Osteoblast (primary cell): ENCODE results near the gene CHRM2. TPM values are rescaled to one million over a fixed set of nuclear protein-coding genes. Genes with fewer than 3 reads are reported as not detected.

Experiments used
- DNase-seq: peaks from one replicate; pipeline ENCODE4 v3.0.0; 2011; ENCODE audit warnings: low spot score, mixed read lengths; ENCODE audit not compliant: insufficient read length; ENCODE audit errors: missing footprints
- H2AFZ ChIP-seq: 2 replicates; pipeline ENCODE4 v1.6.0; 2011; ENCODE audit warnings: mild to moderate bottlenecking, low read length
- H3K27ac ChIP-seq: 2 replicates; pipeline ENCODE4 v1.5.1; 2011; ENCODE audit warnings: mild to moderate bottlenecking, low read depth, low read length, moderate library complexity
- H3K27me3 ChIP-seq: 2 replicates; pipeline ENCODE4 v1.6.0; 2012; ENCODE audit warnings: mild to moderate bottlenecking, control low read depth, inconsistent platforms, low read length, moderate library complexity; ENCODE audit not compliant: insufficient read depth
- H3K36me3 ChIP-seq: 2 replicates; pipeline ENCODE4 v1.5.1; 2011; ENCODE audit warnings: mild to moderate bottlenecking, low read length, control low read depth, moderate library complexity; ENCODE audit not compliant: insufficient read depth
- H3K4me1 ChIP-seq: 2 replicates; pipeline ENCODE4 v1.5.1; 2011; ENCODE audit warnings: mild to moderate bottlenecking, low read length, control low read depth, moderate library complexity; ENCODE audit not compliant: insufficient read depth
- H3K4me2 ChIP-seq: 2 replicates; pipeline ENCODE4 v1.6.0; 2011; ENCODE audit warnings: mild to moderate bottlenecking, low read length; ENCODE audit not compliant: insufficient read depth
- H3K4me3 ChIP-seq: fragments of 200-600 bp; sonication (generic); 3 replicates; pipeline ENCODE4 v1.5.1; 2012; ENCODE audit warnings: mild to moderate bottlenecking, low read length, inconsistent platforms; ENCODE audit not compliant: insufficient read depth
- H3K79me2 ChIP-seq: 2 replicates; pipeline ENCODE4 v1.6.0; 2012; ENCODE audit warnings: mild to moderate bottlenecking, low read length, control low read depth, inconsistent platforms; ENCODE audit not compliant: insufficient read depth
- H3K9me3 ChIP-seq: 2 replicates; pipeline ENCODE4 v1.5.1; 2011; ENCODE audit warnings: low read depth, low read length, control low read depth
- H4K20me1 ChIP-seq: 2 replicates; pipeline ENCODE4 v1.6.0; 2012; ENCODE audit warnings: mild to moderate bottlenecking, low read length, control low read depth; ENCODE audit not compliant: insufficient read depth
- CTCF ChIP-seq: IDR thresholded peaks from 2 replicates; pipeline ENCODE4 v1.5.1; 2011; ENCODE audit warnings: mild to moderate bottlenecking, low read depth, low read length, moderate library complexity; ENCODE audit errors: extremely low read depth
- small RNA-seq: library from RNA; depleted of rRNA; stranded (forward); fragments of <200 nt; gene quantifications from one replicate; pipeline ENCODE3, GENCODE V24; 2012
- total RNA-seq: library from RNA; depleted of rRNA; stranded (reverse); fragments of >200 nt; gene quantifications from 2 replicates; pipeline ENCODE4 v1.2.3, GENCODE V29; 2012

The CHRM2 gene
- total RNA-seq, 1 donor, result under 0.01 TPM

- H3K36me3 ChIP-seq, result no peaks in the 10 kb centered on the region
- no peak for TF ChIP-seq CTCF
- no peak overlapping the region for H3K4me3 ChIP-seq
- no peak overlapping the region for H2AFZ ChIP-seq
- H3K4me2 ChIP-seq, result no peak overlapping the region
- H3K79me2 ChIP-seq, result no peaks in the 10 kb centered on the region
- H4K20me1 ChIP-seq, result no peaks in the 10 kb centered on the region
- no peaks in the 10 kb centered on the region for H3K27me3 ChIP-seq
- DNase-seq, result no peak
- peaks cover 15% of the 10 kb centered on the region for H3K4me1 ChIP-seq
- no peaks in the 10 kb centered on the region for H3K9me3 ChIP-seq
- H3K27ac ChIP-seq, result no peak overlapping the region
Observed at GRCh38 chr7:137069249-137069963, 201.0 kb downstream of the CHRM2 start.

Small RNAs within 50 kb of the gene (small RNA-seq; reads per million reads assigned to genes)
- gene KRT8P51 (not detected), gene MIR490 (not detected)
